Fibroblast of lung (primary cell): ENCODE measurements around the gene CORIN.

ENCODE experiments used
- EZH2 ChIP-seq: IDR thresholded peaks from 2 replicates; pipeline ENCODE4 v1.5.1; 2012; ENCODE audit warnings: low read length, control low read depth, mild to moderate bottlenecking; ENCODE audit errors: missing control alignments
- TF ChIP-seq, protein P1 (sequence below), 2 donors: IDR thresholded peaks in 1 of 2; conservative IDR thresholded peaks in 1 of 2; 1 replicate in 1 of 2; 2 replicates in 1 of 2; pipeline ENCODE4 v1.5.1; 2011 to 2012; ENCODE audit warnings: low read length in 2 of 2, control low read depth in 1 of 2, inconsistent platforms in 1 of 2, low read depth in 1 of 2, mild to moderate bottlenecking in 1 of 2

DNA sequence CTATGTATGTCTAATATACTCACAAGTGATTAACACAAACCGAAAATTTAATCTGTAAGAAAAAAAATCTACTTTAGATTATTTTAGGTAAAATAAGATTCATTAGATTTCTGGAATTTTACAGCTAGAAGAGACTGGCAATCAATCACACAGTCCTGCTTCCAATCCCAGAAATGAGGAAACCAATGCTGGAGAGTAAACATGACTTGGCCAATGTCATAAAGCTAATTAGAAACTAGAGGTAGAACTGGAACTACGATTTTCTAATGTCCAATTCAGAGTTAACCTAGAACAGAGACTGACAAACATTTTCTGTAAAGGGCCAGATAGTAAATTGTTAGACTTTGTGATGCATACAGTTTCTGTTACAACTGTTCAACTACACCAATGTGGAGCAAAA lies 123.6 kb downstream of the CORIN start:
- TF ChIP-seq, protein P1, sequence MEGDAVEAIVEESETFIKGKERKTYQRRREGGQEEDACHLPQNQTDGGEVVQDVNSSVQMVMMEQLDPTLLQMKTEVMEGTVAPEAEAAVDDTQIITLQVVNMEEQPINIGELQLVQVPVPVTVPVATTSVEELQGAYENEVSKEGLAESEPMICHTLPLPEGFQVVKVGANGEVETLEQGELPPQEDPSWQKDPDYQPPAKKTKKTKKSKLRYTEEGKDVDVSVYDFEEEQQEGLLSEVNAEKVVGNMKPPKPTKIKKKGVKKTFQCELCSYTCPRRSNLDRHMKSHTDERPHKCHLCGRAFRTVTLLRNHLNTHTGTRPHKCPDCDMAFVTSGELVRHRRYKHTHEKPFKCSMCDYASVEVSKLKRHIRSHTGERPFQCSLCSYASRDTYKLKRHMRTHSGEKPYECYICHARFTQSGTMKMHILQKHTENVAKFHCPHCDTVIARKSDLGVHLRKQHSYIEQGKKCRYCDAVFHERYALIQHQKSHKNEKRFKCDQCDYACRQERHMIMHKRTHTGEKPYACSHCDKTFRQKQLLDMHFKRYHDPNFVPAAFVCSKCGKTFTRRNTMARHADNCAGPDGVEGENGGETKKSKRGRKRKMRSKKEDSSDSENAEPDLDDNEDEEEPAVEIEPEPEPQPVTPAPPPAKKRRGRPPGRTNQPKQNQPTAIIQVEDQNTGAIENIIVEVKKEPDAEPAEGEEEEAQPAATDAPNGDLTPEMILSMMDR (conservative IDR thresholded peaks at IDR 0.05 in 1 of 2, IDR thresholded peaks at IDR 0.05 in 1 of 2; ENCODE audit: low read depth in 1 of 2, low read length in 2 of 2): no peak
- TF ChIP-seq EZH2: no peak
